GM23338 (cell line): ENCODE data around the gene CD93. TPM values are rescaled to one million over a fixed set of nuclear protein-coding genes. Genes with fewer than 3 reads are reported as not detected.

ENCODE experiments used
- ATAC-seq: fragments of 200-7000 bp; cut with Tn5 transposase; 3 replicates; pipeline ENCODE4 v1.9.1; 2020
- DNase-seq: peaks from one replicate; pipeline ENCODE4 v3.0.0-alpha.2; 2015; ENCODE audit warnings: low spot score
- H2AFZ ChIP-seq: fragments of 200-600 bp; sonication (generic); 2 replicates; pipeline ENCODE4 v1.8.0; 2016; ENCODE audit warnings: antibody characterized with exemption, mild to moderate bottlenecking, moderate library complexity
- H3F3A ChIP-seq: fragments of 200-600 bp; sonication (generic); replicated peaks from 2 replicates; pipeline ENCODE4 v1.8.0; 2017; ENCODE audit warnings: antibody characterized with exemption, mixed run types, low read depth
- H3K27ac ChIP-seq: fragments of 200-600 bp; sonication (generic); 2 replicates; pipeline ENCODE4 v1.6.1; 2016; ENCODE audit warnings: low read depth
- H3K27me3 ChIP-seq: fragments of 200-600 bp; sonication (generic); 2 replicates; pipeline ENCODE4 v1.8.0; 2016; ENCODE audit warnings: mild to moderate bottlenecking, mixed run types, moderate library complexity; ENCODE audit not compliant: insufficient read depth
- H3K36me3 ChIP-seq: fragments of 200-600 bp; sonication (generic); 2 replicates; pipeline ENCODE4 v1.8.0; 2016; ENCODE audit warnings: mild to moderate bottlenecking; ENCODE audit not compliant: insufficient read depth
- H3K4me1 ChIP-seq: fragments of 200-600 bp; sonication (generic); 2 replicates; pipeline ENCODE4 v1.8.0; 2016; ENCODE audit warnings: mild to moderate bottlenecking, moderate library complexity; ENCODE audit not compliant: insufficient read depth
- H3K4me2 ChIP-seq: fragments of 200-600 bp; sonication (generic); 2 replicates; pipeline ENCODE4 v1.7.1; 2017; ENCODE audit warnings: mixed run types
- H3K4me3 ChIP-seq: fragments of 200-600 bp; sonication (generic); 2 replicates; pipeline ENCODE4 v1.6.1; 2016; ENCODE audit warnings: mixed run types
- H3K79me2 ChIP-seq: fragments of 200-600 bp; sonication (generic); replicated peaks from 2 replicates; pipeline ENCODE4 v1.8.0; 2017; ENCODE audit warnings: mild to moderate bottlenecking; ENCODE audit not compliant: insufficient read depth
- H3K9me2 ChIP-seq: fragments of 200-600 bp; sonication (generic); 2 replicates; pipeline ENCODE4 v1.8.0; 2017; ENCODE audit not compliant: insufficient read depth
- H4K20me1 ChIP-seq: fragments of 200-600 bp; sonication (generic); replicated peaks from 2 replicates; pipeline ENCODE4 v1.8.0; 2017; ENCODE audit warnings: mild to moderate bottlenecking; ENCODE audit not compliant: insufficient read depth
- H3K27ac Mint-ChIP-seq: 2 replicates; pipeline ENCODE4 v1.8.0; 2020; ENCODE audit warnings: inconsistent platforms, mild to moderate bottlenecking, moderate library complexity, mixed read lengths
- H3K27me3 Mint-ChIP-seq: 3 replicates; pipeline ENCODE4 v1.8.0; 2022; ENCODE audit warnings: low read depth, mild to moderate bottlenecking, moderate library complexity, mixed read lengths, inconsistent platforms; ENCODE audit not compliant: insufficient read depth, poor library complexity
- H3K36me3 Mint-ChIP-seq: 3 replicates; pipeline ENCODE4 v1.8.0; 2021; ENCODE audit warnings: low read depth, mild to moderate bottlenecking, inconsistent platforms, moderate library complexity, mixed read lengths
- H3K4me1 Mint-ChIP-seq: 3 replicates; pipeline ENCODE4 v1.8.0; 2020; ENCODE audit warnings: mild to moderate bottlenecking, inconsistent platforms, mixed read lengths
- H3K4me3 Mint-ChIP-seq: 3 replicates; pipeline ENCODE4 v1.8.0; 2021; ENCODE audit warnings: moderate library complexity, mild to moderate bottlenecking, inconsistent platforms, mixed read lengths
- H3K9me3 Mint-ChIP-seq: 3 replicates; pipeline ENCODE4 v1.8.0; 2020; ENCODE audit warnings: moderate library complexity, mild to moderate bottlenecking, inconsistent platforms, mixed read lengths
- CREB1 ChIP-seq: fragments of 250-450 bp; sonication (Bioruptor Pico); IDR thresholded peaks from 2 replicates; pipeline ENCODE4 v1.5.0; 2020; ENCODE audit warnings: low read depth, mild to moderate bottlenecking, moderate library complexity
- EZH2 ChIP-seq: fragments of 200-600 bp; sonication (generic); IDR thresholded peaks from one replicate; pipeline ENCODE4 v1.8.0; 2017; ENCODE audit warnings: antibody characterized with exemption, mild to moderate bottlenecking, low read depth; ENCODE audit not compliant: unreplicated experiment
- JUNB ChIP-seq: IDR thresholded peaks from one replicate; pipeline ENCODE4 v1.6.1; 2016; ENCODE audit warnings: antibody characterized with exemption; ENCODE audit not compliant: unreplicated experiment
- NANOG ChIP-seq: IDR thresholded peaks from 2 replicates; pipeline ENCODE4 v1.6.1; 2016; ENCODE audit warnings: antibody characterized with exemption, borderline replicate concordance
- POLR2AphosphoS5 ChIP-seq: IDR thresholded peaks from 2 replicates; pipeline ENCODE4 v1.6.1; 2016; ENCODE audit warnings: antibody characterized with exemption, low read depth
- STAT1 ChIP-seq: IDR thresholded peaks from one replicate; pipeline ENCODE4 v1.6.1; 2016; ENCODE audit warnings: antibody characterized with exemption; ENCODE audit not compliant: unreplicated experiment
- ZNF114 ChIP-seq: fragments of 250-450 bp; sonication (Bioruptor Pico); IDR thresholded peaks from 2 replicates; pipeline ENCODE4 v1.5.0; 2020; ENCODE audit warnings: mild to moderate bottlenecking, moderate library complexity
- ZNF331 ChIP-seq: fragments of 250-450 bp; sonication (Bioruptor Pico); IDR thresholded peaks from 2 replicates; pipeline ENCODE4 v1.5.0; 2020; ENCODE audit warnings: low read depth, mild to moderate bottlenecking, moderate library complexity
- polyA plus RNA-seq: library from polyadenylated mRNA; unstranded; fragments of >200 nt; fragmentation: Nextera tagmentation; extraction: Ambion mirVana; gene quantifications from 2 replicates; pipeline ENCODE4 v1.2.1, GENCODE V29; 2016
- total RNA-seq: library from RNA; depleted of rRNA; stranded (reverse); fragments of >200 nt; shearing (Covaris generic); gene quantifications from 2 replicates; pipeline ENCODE4 v1.2.3, GENCODE V29; 2014
- TF ChIP-seq, protein P1 (sequence below): IDR thresholded peaks from 2 replicates; pipeline ENCODE4 v1.6.1; 2016; ENCODE audit warnings: antibody characterized with exemption
- TF ChIP-seq, protein P2 (sequence below): IDR thresholded peaks from one replicate; pipeline ENCODE4 v1.6.1; 2018; ENCODE audit warnings: antibody characterized with exemption; ENCODE audit not compliant: unreplicated experiment
- TF ChIP-seq, protein P3 (sequence below), 2 experiments: fragments of 200-600 bp in 1 of 2; sonication (generic) in 1 of 2; conservative IDR thresholded peaks; 2 replicates each; pipeline versions ENCODE4 v1.5.1 to v1.6.1; 2016 to 2017; ENCODE audit warnings: antibody characterized with exemption in 2 of 2, low read depth in 2 of 2, mild to moderate bottlenecking in 2 of 2, moderate library complexity in 1 of 2
- TF ChIP-seq, protein P4 (sequence below): fragments of 250-450 bp; sonication (Bioruptor Pico); IDR thresholded peaks from 2 replicates; pipeline ENCODE4 v1.5.0; 2020; ENCODE audit warnings: mild to moderate bottlenecking, moderate library complexity

CD93 gene
- total and polyA plus RNA-seq, 2 experiments from 2014 or later: 0.03 TPM; not detected in 1

DNA sequence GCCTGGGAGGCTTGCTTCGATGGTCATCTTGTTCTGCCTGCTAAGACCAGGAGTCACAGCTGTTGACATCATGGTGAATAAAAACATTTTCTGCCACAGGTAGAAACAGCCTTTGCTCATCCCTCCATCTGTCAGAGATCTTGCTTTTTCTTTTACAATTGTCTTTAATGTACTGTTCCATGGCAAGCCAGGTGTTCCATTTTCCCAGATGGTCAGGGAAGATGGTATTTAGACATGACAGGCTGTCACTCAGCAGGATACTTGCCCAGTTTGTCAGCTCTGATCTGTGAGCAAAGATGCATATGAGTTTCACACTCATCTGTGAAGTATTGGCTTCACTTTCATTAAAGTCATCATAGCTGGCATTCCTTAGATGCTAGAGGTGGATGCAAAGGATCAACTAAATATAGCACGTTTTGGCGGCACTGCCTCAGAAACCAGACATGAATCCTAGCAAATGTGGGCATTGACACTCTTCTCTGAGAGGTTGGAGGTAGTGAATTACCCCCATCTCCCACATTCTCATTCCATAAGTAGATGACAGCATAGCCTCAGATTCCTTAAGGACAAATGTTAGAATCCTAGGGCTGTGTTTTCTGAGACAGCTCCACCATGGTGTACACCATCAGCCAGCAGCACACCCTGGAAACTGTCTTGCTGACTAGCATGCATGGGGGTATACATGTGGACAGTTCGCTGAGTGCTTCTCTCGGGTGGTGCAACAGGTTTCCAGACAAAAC, 46.8 kb downstream of the CD93 start (continued):
- TF ChIP-seq NANOG (no peak), ZNF331 (CRISPR knock-in tag) (no peak)
- TF ChIP-seq, protein P1, sequence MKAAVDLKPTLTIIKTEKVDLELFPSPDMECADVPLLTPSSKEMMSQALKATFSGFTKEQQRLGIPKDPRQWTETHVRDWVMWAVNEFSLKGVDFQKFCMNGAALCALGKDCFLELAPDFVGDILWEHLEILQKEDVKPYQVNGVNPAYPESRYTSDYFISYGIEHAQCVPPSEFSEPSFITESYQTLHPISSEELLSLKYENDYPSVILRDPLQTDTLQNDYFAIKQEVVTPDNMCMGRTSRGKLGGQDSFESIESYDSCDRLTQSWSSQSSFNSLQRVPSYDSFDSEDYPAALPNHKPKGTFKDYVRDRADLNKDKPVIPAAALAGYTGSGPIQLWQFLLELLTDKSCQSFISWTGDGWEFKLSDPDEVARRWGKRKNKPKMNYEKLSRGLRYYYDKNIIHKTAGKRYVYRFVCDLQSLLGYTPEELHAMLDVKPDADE: no peak
- TF ChIP-seq, protein P2, sequence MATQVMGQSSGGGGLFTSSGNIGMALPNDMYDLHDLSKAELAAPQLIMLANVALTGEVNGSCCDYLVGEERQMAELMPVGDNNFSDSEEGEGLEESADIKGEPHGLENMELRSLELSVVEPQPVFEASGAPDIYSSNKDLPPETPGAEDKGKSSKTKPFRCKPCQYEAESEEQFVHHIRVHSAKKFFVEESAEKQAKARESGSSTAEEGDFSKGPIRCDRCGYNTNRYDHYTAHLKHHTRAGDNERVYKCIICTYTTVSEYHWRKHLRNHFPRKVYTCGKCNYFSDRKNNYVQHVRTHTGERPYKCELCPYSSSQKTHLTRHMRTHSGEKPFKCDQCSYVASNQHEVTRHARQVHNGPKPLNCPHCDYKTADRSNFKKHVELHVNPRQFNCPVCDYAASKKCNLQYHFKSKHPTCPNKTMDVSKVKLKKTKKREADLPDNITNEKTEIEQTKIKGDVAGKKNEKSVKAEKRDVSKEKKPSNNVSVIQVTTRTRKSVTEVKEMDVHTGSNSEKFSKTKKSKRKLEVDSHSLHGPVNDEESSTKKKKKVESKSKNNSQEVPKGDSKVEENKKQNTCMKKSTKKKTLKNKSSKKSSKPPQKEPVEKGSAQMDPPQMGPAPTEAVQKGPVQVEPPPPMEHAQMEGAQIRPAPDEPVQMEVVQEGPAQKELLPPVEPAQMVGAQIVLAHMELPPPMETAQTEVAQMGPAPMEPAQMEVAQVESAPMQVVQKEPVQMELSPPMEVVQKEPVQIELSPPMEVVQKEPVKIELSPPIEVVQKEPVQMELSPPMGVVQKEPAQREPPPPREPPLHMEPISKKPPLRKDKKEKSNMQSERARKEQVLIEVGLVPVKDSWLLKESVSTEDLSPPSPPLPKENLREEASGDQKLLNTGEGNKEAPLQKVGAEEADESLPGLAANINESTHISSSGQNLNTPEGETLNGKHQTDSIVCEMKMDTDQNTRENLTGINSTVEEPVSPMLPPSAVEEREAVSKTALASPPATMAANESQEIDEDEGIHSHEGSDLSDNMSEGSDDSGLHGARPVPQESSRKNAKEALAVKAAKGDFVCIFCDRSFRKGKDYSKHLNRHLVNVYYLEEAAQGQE: no peak

DNA sequence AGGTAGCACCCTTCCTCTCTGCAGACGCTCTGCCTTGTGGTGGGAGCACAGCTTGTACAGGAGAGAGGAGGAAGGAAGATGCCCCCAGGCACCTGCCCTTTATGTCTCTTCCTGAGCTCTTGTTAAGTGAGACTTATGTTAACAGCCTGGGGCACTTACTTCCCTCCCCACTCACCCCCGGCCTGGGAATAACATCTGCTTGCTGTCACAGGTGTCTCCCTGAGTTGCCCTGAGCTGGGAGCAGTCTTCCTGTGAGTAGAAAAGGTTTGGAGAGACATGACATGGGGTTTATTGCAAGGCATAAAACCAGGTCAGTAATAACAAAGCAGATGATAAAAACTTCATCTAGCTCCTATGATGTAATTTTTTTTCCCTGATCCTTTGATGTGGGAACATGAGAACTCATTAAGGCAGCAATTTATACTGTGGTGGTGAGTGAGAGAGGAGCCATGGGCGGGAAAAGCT, 49.1 kb downstream of the CD93 start:
- no peak overlapping the region for H3K4me3 ChIP-seq
- no peak for ATAC-seq
- no peak overlapping the region for H3K4me2 ChIP-seq
- no peaks in the 10 kb centered on the region for H3K36me3 Mint-ChIP-seq
- H3K4me1 Mint-ChIP-seq: peaks cover 14% of the 10 kb centered on the region
- no peaks in the 10 kb centered on the region for H3K36me3 ChIP-seq
- H3K27me3 Mint-ChIP-seq: peaks cover 50% of the 10 kb centered on the region
- no peak for DNase-seq
- no peak overlapping the region for H3K27ac Mint-ChIP-seq
- H3K9me3 Mint-ChIP-seq: no peaks in the 10 kb centered on the region
- no peaks in the 10 kb centered on the region for H3K79me2 ChIP-seq
- H3K27ac ChIP-seq: no peak overlapping the region
- H3K9me2 ChIP-seq: peaks cover 5% of the 10 kb centered on the region; the same call in 1 of the 2 replicates
- peaks cover 58% of the 10 kb centered on the region for H3K27me3 ChIP-seq
- no peak overlapping the region for H2AFZ ChIP-seq
- H3K4me1 ChIP-seq: peaks cover 6% of the 10 kb centered on the region
- H3F3A ChIP-seq: no peaks in the 10 kb centered on the region
- H4K20me1 ChIP-seq: no peaks in the 10 kb centered on the region
- no peak overlapping the region for H3K4me3 Mint-ChIP-seq
- TF ChIP-seq EZH2: no peak
- TF ChIP-seq CREB1: no peak
- no peak for TF ChIP-seq POLR2AphosphoS5
- TF ChIP-seq, protein P3, sequence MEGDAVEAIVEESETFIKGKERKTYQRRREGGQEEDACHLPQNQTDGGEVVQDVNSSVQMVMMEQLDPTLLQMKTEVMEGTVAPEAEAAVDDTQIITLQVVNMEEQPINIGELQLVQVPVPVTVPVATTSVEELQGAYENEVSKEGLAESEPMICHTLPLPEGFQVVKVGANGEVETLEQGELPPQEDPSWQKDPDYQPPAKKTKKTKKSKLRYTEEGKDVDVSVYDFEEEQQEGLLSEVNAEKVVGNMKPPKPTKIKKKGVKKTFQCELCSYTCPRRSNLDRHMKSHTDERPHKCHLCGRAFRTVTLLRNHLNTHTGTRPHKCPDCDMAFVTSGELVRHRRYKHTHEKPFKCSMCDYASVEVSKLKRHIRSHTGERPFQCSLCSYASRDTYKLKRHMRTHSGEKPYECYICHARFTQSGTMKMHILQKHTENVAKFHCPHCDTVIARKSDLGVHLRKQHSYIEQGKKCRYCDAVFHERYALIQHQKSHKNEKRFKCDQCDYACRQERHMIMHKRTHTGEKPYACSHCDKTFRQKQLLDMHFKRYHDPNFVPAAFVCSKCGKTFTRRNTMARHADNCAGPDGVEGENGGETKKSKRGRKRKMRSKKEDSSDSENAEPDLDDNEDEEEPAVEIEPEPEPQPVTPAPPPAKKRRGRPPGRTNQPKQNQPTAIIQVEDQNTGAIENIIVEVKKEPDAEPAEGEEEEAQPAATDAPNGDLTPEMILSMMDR (conservative IDR thresholded peaks at IDR 0.05; ENCODE audit: low read depth in 2 of 2): no peak
- TF ChIP-seq, protein P4, sequence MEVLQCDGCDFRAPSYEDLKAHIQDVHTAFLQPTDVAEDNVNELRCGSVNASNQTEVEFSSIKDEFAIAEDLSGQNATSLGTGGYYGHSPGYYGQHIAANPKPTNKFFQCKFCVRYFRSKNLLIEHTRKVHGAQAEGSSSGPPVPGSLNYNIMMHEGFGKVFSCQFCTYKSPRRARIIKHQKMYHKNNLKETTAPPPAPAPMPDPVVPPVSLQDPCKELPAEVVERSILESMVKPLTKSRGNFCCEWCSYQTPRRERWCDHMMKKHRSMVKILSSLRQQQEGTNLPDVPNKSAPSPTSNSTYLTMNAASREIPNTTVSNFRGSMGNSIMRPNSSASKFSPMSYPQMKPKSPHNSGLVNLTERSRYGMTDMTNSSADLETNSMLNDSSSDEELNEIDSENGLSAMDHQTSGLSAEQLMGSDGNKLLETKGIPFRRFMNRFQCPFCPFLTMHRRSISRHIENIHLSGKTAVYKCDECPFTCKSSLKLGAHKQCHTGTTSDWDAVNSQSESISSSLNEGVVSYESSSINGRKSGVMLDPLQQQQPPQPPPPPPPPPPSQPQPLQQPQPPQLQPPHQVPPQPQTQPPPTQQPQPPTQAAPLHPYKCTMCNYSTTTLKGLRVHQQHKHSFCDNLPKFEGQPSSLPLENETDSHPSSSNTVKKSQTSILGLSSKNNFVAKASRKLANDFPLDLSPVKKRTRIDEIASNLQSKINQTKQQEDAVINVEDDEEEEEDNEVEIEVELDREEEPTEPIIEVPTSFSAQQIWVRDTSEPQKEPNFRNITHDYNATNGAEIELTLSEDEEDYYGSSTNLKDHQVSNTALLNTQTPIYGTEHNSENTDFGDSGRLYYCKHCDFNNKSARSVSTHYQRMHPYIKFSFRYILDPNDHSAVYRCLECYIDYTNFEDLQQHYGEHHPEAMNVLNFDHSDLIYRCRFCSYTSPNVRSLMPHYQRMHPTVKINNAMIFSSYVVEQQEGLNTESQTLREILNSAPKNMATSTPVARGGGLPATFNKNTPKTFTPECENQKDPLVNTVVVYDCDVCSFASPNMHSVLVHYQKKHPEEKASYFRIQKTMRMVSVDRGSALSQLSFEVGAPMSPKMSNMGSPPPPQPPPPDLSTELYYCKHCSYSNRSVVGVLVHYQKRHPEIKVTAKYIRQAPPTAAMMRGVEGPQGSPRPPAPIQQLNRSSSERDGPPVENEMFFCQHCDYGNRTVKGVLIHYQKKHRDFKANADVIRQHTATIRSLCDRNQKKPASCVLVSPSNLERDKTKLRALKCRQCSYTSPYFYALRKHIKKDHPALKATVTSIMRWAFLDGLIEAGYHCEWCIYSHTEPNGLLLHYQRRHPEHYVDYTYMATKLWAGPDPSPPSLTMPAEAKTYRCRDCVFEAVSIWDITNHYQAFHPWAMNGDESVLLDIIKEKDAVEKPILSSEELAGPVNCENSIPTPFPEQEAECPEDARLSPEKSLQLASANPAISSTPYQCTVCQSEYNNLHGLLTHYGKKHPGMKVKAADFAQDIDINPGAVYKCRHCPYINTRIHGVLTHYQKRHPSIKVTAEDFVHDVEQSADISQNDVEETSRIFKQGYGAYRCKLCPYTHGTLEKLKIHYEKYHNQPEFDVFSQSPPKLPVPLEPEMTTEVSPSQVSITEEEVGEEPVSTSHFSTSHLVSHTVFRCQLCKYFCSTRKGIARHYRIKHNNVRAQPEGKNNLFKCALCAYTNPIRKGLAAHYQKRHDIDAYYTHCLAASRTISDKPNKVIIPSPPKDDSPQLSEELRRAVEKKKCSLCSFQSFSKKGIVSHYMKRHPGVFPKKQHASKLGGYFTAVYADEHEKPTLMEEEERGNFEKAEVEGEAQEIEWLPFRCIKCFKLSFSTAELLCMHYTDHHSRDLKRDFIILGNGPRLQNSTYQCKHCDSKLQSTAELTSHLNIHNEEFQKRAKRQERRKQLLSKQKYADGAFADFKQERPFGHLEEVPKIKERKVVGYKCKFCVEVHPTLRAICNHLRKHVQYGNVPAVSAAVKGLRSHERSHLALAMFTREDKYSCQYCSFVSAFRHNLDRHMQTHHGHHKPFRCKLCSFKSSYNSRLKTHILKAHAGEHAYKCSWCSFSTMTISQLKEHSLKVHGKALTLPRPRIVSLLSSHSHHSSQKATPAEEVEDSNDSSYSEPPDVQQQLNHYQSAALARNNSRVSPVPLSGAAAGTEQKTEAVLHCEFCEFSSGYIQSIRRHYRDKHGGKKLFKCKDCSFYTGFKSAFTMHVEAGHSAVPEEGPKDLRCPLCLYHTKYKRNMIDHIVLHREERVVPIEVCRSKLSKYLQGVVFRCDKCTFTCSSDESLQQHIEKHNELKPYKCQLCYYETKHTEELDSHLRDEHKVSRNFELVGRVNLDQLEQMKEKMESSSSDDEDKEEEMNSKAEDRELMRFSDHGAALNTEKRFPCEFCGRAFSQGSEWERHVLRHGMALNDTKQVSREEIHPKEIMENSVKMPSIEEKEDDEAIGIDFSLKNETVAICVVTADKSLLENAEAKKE (CRISPR knock-in tag): no peak
- no peak for TF ChIP-seq ZNF331 (CRISPR knock-in tag)
- no peak for TF ChIP-seq JUNB
- no peak for TF ChIP-seq ZNF114 (CRISPR knock-in tag)
- TF ChIP-seq STAT1: no peak
